ENCODE results near the gene SETBP1.

Gene SETBP1

GRCh38 chr18:44957025-44957424 is 276.3 kb downstream of the SETBP1 start:
- no peak for ATAC-seq
- TF ChIP-seq ZFP3 (CRISPR knock-in tag; IDR thresholded peaks at IDR 0.05) (no peak), OSR1 (CRISPR knock-in tag; IDR thresholded peaks at IDR 0.05) (no peak), ISL1 (CRISPR knock-in tag; IDR thresholded peaks at IDR 0.05) (no peak), ZC3H10 (CRISPR knock-in tag; IDR thresholded peaks at IDR 0.05) (no peak), ZNF565 (CRISPR knock-in tag; conservative IDR thresholded peaks at IDR 0.05; ENCODE audit: low read depth) (no peak), SNAI2 (CRISPR knock-in tag; IDR thresholded peaks at IDR 0.05) (no peak), ZNF70 (CRISPR knock-in tag; IDR thresholded peaks at IDR 0.05) (no peak), PPARA (CRISPR knock-in tag; IDR thresholded peaks at IDR 0.05; ENCODE audit: borderline replicate concordance) (no peak), CSDC2 (CRISPR knock-in tag; IDR thresholded peaks at IDR 0.05) (no peak), PATZ1 (CRISPR knock-in tag; IDR thresholded peaks at IDR 0.05; ENCODE audit: borderline replicate concordance) (no peak), TSHZ2 (CRISPR knock-in tag; IDR thresholded peaks at IDR 0.05) (no peak), RARB (CRISPR knock-in tag; IDR thresholded peaks at IDR 0.05) (no peak), ZFP30 (CRISPR knock-in tag; IDR thresholded peaks at IDR 0.05) (no peak)

- no peak for ATAC-seq
- no peak for TF ChIP-seq TSHZ2 (CRISPR knock-in tag; IDR thresholded peaks at IDR 0.05)
- TF ChIP-seq ZC3H10 (CRISPR knock-in tag; IDR thresholded peaks at IDR 0.05) = no peak
- TF ChIP-seq SNAI2 (CRISPR knock-in tag; IDR thresholded peaks at IDR 0.05) = no peak
- TF ChIP-seq RARB (CRISPR knock-in tag; IDR thresholded peaks at IDR 0.05) = no peak
- no peak for TF ChIP-seq CSRNP3 (CRISPR knock-in tag; IDR thresholded peaks at IDR 0.05)
- no peak for TF ChIP-seq ISL1 (CRISPR knock-in tag; IDR thresholded peaks at IDR 0.05)
- no peak for TF ChIP-seq OSR1 (CRISPR knock-in tag; IDR thresholded peaks at IDR 0.05)
- no peak for TF ChIP-seq ZNF8 (CRISPR knock-in tag; IDR thresholded peaks at IDR 0.05)
Measured at GRCh38 chr18:44957461-44957860, 276.8 kb downstream of the SETBP1 start.

GRCh38 chr18:44958040-44958439 is 277.4 kb downstream of the SETBP1 start:
- ATAC-seq = no peak
- no peak for TF ChIP-seq TCF4 (CRISPR knock-in tag; IDR thresholded peaks at IDR 0.05; ENCODE audit: borderline replicate concordance)
- TF ChIP-seq CSDC2 (CRISPR knock-in tag; IDR thresholded peaks at IDR 0.05) = no peak
- TF ChIP-seq ZFP3 (CRISPR knock-in tag; IDR thresholded peaks at IDR 0.05) = no peak
- TF ChIP-seq GLIS3 (CRISPR knock-in tag; IDR thresholded peaks at IDR 0.05) = no peak
- TF ChIP-seq ZNF8 (CRISPR knock-in tag; IDR thresholded peaks at IDR 0.05) = no peak
- TF ChIP-seq ZNF70 (CRISPR knock-in tag; IDR thresholded peaks at IDR 0.05) = no peak
- TF ChIP-seq CSRNP3 (CRISPR knock-in tag; IDR thresholded peaks at IDR 0.05) = no peak
- no peak for TF ChIP-seq POU6F1 (CRISPR knock-in tag; IDR thresholded peaks at IDR 0.05; ENCODE audit: borderline replicate concordance, low read depth)
- TF ChIP-seq TOX (CRISPR knock-in tag; IDR thresholded peaks at IDR 0.05; ENCODE audit: borderline replicate concordance) = no peak
- no peak for TF ChIP-seq ESRRG (CRISPR knock-in tag; IDR thresholded peaks at IDR 0.05)
- no peak for TF ChIP-seq SNAI2 (CRISPR knock-in tag; IDR thresholded peaks at IDR 0.05)
- TF ChIP-seq PPARA (CRISPR knock-in tag; IDR thresholded peaks at IDR 0.05; ENCODE audit: borderline replicate concordance) = no peak
- TF ChIP-seq ZFP30 (CRISPR knock-in tag; IDR thresholded peaks at IDR 0.05) = no peak
- TF ChIP-seq ZC3H10 (CRISPR knock-in tag; IDR thresholded peaks at IDR 0.05) = no peak
- TF ChIP-seq ZNF565 (CRISPR knock-in tag; conservative IDR thresholded peaks at IDR 0.05; ENCODE audit: low read depth) = no peak
- no peak for TF ChIP-seq TSHZ2 (CRISPR knock-in tag; IDR thresholded peaks at IDR 0.05)

All from SK-N-SH treated with all-trans-retinoic acid at 6 μM for 48 hours (cell line).